SK-N-DZ (cell line): ENCODE measurements around the gene NFATC2IP.
"Not testable (repeated sequence)": the region's sequence is repeated elsewhere in the genome, so short reads cannot be mapped to it uniquely, and the experiment has no call there.

Source experiments
- DNase-seq: peaks from one replicate; pipeline ENCODE4 v3.0.0-alpha.2; 2015; ENCODE audit warnings: low spot score

The NFATC2IP gene

DNA sequence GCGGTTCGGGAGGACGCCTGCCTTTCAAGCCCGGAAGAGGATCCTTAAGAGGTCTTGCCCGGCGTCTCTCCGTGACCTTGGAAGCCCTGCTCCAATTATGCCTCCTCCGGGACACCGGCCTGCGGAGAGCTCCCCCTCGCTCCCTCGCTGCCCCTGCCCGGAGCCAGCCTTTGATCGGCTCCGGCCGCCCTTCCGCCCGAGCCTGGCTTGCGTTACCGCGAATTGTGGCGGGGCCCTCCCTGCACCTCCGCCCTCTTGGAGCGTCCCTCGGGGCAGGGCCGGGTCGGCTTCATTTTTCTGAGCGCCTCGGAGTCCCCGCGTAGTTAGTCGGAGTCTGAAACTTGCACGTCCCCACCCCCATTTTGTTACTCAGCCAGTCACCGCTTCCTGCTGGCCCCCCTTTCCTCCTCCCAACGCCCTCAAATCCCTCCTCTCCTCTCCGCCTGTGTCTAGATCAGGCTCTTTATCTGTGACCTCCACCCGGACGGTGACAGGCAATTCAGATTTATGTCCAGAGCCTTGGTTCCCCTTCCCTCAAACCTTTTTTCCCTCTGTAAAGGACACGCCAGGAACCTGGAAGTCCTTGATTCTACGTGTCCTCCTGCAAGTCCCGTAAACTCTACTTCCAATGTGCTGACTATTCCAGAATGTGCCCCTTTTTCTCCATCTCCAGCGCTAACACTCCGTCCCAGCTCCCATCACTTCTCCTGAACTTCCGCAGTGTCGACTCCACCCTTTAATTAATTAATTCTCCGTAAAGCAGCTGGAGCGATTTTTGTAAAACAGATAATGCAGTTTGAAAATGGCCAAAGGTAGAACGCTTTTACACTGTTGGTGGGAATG lies 25.1 kb upstream of the NFATC2IP start:
- DNase-seq: no peak

DNA sequence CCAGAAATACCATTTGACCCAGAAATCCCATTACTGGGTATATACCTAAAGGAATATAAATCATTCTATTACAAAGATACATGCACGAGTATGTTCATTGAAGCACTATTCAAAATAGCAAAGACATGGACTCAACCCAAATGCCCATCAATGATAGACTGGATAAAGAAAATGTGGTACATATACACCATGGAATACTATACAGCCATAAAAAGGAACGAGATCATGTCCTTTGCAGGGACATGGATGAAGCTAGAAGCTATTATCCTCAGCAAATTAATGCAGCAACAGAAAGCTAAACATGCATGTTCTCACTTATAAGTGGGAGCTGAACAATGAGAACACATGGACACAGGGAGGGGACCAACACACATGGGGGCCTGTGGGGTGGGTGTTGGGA lies 24.5 kb upstream of the NFATC2IP start:
- not testable (repeated sequence) for DNase-seq

DNA sequence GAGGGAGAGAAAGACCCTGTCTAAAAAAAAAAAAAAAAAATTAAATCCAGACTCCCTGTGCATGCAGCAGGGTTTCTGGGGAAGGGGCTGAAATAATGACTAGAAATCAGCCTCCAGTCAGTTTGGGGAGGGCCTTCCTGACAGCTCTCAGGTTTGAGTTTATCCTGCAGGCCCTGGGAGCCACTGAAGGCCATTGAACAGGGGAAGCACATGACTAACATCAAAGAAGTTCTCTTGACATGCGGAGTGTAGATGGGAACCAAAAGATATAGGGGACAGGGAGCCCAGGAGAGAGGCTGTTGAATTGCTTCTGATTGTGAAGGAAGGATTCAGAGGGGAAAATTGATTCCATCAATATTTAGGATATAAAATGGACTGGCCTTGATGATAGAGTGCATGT lies 22.9 kb upstream of the NFATC2IP start:
- DNase-seq: no peak

DNA sequence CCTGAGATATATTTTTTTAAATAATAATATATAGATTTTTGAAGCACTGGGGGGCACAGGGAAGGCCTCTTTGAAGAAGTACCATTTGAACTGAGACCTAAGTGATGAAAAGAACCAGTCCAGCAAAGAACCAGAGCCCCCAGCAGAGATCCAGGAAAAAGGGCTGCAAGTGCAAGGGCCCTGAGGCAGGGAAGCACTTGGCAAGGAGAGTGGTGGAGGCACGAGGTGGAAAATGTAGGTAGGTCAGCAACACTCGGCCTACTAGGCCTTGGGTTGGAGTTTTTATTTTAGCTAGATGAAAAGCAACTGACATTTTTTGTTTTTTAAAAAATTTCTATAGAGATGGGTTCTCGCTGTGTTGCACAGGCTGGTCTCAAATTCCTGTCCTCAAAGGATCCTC lies 20.5 kb upstream of the NFATC2IP start:
- no peak for DNase-seq

DNA sequence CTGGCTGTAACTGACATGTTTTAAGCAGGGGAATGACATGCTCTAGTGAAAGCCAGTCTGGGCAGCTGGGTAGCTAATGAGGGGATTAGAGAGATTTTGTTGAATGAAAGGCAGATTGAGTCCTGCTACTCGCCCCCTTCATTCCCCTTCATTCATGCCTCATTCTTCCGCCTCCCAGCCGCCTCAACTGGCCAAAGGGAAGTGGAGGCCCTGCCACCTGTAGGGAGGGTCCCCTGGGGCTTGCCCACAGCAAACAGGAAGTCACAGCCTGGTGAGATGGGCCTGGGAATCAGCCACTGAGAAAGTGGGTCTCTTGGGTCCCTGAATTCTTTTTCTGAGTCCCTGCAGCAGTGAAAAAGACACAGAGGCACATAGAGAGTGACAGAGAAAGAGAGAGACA lies 20.1 kb upstream of the NFATC2IP start:
- DNase-seq: no peak

DNA sequence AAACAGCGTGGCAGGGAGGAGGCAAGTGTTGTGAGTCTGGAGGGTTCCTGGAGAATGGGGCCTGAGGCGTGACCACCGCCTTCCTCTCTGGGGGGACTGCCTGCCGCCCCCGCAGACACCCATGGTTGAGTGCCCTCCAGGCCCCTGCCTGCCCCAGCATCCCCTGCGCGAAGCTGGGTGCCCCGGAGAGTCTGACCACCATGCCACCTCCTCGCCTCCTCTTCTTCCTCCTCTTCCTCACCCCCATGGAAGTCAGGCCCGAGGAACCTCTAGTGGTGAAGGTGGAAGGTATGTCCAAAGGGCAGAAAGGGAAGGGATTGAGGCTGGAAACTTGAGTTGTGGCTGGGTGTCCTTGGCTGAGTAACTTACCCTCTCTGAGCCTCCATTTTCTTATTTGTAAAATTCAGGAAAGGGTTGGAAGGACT lies 18.9 kb upstream of the NFATC2IP start, which contains the start of gene CD19:
TSS of gene CD19 (plus strand) at position 171 of the 425 bp plus-strand sequence. CDS start at position 201, 30 bp downstream.
- DNase-seq: no peak

DNA sequence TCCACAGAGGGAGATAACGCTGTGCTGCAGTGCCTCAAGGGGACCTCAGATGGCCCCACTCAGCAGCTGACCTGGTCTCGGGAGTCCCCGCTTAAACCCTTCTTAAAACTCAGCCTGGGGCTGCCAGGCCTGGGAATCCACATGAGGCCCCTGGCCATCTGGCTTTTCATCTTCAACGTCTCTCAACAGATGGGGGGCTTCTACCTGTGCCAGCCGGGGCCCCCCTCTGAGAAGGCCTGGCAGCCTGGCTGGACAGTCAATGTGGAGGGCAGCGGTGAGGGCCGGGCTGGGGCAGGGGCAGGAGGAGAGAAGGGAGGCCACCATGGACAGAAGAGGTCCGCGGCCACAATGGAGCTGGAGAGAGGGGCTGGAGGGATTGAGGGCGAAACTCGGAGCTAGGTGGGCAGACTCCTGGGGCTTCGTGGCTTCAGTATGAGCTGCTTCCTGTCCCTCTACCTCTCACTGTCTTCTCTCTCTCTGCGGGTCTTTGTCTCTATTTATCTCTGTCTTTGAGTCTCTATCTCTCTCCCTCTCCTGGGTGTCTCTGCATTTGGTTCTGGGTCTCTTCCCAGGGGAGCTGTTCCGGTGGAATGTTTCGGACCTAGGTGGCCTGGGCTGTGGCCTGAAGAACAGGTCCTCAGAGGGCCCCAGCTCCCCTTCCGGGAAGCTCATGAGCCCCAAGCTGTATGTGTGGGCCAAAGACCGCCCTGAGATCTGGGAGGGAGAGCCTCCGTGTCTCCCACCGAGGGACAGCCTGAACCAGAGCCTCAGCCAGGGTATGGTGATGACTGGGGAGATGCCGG lies 18.2 kb upstream of the NFATC2IP start:
- no peak for DNase-seq

GRCh38 chr16:28933171-28933570 lies 17.6 kb upstream of the NFATC2IP start:
- DNase-seq: no peak

GRCh38 chr16:28935346-28935745 lies 15.4 kb upstream of the NFATC2IP start:
- no peak for DNase-seq

DNA sequence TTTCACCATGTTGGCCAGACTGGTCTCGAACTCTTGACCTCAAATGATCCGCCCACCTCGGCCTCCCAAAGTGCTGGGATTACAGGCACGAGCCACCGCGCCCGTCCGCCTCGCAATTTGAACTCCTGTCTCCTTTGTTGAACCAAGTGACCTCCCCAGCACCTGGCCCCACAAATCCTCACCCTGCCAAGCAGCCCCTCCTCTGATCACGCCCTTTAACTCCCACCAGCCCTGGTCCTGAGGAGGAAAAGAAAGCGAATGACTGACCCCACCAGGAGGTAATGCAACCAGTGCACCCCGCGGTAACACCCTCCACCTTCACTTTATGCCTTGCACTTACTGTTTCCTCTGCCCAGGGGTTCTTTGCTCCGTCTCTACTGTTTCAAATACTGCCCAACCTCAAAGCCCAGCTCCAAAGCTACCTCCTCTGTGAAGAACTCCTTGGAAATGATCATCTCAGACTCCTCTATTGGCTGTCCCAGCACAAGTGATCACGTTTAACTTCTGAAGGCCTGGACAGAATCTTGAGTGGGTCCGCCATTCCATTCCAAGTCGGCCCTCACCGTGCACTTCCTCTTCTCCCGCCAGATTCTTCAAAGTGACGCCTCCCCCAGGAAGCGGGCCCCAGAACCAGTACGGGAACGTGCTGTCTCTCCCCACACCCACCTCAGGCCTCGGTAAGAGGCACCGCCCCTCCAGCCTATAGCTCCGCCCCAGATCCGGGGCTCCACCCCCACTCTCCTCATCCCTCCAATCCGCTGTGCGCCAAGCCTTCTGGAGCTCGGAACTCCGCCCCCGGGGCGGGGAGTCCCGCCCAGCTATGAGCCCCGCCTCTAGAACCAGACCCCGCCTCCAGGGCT lies 14.6 kb upstream of the NFATC2IP start:
- peak; percentile 54 for DNase-seq

DNA sequence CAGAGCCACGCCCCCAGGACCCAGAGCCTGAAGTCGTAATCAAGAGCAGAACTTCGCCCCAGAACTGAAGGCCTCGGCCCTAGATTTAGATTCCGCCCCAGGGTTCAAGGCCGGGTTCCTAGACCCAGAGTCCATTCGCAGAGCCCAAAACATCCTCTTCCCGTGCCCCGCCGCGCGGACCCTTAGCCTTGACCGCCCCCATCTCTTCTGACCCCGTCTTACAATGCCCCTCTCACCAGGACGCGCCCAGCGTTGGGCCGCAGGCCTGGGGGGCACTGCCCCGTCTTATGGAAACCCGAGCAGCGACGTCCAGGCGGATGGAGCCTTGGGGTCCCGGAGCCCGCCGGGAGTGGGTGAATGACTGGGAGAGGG lies 14.0 kb upstream of the NFATC2IP start:
- no peak for DNase-seq

DNA sequence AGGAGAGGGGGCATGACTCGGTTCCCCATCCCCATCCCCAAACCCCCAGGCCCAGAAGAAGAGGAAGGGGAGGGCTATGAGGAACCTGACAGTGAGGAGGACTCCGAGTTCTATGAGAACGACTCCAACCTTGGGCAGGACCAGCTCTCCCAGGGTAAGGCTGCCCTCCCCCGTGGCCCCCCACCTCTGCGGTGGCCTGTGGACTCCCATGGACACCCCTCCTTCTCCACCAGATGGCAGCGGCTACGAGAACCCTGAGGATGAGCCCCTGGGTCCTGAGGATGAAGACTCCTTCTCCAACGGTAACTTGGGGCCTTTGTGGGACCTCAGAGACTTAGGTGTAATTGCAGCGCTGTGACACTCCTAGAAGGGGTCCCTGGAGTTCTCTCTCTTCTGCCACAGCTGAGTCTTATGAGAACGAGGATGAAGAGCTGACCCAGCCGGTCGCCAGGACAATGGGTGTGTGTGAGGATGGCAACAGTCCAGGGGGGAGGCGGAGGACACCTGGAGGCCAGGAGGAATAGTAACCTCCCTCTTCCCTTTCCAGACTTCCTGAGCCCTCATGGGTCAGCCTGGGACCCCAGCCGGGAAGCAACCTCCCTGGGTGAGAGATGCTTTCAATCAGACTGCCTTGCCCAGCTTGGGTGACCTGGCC lies 13.4 kb upstream of the NFATC2IP start:
- DNase-seq: no peak

DNA sequence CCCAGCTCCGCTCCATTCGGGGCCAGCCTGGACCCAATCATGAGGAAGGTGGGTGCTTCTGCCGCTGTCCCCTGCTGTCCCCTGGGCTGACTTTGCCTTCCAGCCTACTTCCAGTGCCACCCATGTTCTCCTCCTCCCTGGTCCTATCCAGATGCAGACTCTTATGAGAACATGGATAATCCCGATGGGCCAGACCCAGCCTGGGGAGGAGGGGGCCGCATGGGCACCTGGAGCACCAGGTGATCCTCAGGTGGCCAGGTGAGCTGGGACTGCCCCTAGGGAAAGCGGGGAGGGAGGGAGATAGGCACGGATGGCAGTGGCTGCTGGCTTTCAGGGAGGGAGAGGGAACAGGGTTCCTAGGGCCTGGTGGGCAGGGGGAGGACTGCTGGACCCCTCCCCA lies 12.0 kb upstream of the NFATC2IP start:
- DNase-seq: no peak

DNA sequence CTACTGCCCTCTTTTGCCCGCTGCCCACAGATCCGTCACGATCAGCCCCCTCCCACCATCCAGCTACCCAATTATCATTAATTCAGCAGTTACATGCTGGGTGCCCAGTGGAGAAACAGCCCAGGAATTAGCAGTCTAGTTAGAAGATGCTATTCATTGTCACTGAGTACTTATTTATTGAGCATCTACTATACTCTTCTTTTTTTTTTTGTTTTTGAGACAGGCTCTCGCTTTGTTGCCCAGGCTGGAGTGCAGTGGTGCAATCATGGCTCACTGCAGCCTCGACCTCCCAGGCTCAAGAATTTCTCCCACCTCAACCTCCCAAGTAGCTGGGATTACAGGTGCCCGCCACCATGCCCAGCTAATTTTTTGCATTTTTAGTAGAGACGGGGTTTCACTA lies 10.9 kb upstream of the NFATC2IP start:
- DNase-seq: not testable (repeated sequence)

DNA sequence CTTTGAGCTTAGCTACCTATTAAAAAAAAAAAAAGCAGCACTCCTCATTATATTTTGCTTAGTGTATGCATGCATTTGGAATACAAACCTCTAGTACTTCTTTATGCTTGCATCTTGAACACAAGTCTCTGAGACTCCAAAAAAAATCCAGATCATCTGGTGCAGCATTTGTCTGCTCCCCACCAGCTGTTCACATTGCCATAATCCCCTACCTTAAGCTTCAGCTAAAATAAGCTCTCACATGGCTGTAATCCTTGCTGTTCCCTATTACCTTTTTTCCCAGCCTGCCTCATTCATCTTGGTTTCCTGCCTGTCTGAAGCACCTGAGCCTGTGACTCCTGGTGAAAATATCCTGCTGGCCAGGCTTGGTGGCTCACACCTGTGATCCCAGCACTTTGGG lies 7.5 kb upstream of the NFATC2IP start:
- no peak for DNase-seq

DNA sequence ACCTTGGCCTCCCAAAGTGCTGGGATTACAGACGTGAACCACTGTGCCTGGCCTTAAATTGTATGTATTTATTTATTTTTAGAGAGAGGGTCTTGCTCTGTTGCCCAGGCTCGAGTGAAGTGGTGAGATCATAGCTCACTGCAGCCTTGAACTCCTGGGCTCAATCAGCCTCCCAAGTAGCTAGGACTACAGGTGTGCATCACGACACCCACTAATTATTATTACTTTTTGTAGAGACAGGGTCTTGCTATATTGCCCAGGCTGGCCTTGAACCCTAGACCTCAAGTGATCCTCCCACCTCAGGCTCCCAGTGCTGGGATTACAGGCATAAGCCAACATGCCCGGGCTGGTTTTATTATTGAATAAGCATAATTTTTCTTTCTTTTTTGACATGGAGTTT lies 4.1 kb upstream of the NFATC2IP start:
- no peak for DNase-seq

GRCh38 chr16:28951410-28951943 lies 740 bp downstream of the NFATC2IP start:
- no peak for DNase-seq

DNA sequence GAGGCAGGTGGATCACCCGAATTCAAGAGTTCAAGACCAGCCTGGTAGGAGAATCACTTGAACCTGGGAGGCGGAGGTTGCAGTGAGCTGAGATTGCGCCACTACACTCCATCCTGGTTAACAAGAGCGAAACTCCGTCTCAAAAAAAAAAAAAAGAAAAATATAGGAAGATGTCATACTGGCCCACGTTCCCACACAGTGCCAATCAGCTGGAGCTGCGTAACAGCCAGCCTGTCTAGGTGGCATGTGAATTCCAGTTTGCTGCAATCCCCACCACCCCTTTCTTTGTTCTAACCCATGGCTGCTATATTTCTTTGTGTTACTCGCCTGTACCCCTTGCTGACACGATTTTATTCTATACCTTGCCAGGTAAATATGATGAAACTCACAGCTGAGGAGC lies 7.5 kb downstream of the NFATC2IP start:
- no peak for DNase-seq

DNA sequence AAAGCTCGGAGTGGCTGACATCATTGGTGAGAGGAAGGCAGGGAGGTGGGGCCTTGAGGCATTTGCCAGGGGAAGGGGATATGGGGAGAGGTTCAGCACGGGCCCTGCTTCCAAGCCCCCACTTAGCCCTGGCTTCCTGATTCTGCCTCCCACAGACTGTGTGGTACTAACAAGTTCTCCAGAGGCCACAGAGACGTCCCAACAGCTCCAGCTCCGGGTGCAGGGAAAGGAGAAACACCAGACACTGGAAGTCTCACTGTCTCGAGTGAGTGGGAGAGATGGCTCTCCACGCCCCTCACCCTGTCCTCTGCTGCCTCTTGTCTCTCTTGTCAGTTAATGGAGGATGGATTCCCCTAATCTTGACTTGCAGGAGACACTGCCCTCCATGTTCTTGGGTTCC lies 8.1 kb downstream of the NFATC2IP start:
- DNase-seq: no peak

DNA sequence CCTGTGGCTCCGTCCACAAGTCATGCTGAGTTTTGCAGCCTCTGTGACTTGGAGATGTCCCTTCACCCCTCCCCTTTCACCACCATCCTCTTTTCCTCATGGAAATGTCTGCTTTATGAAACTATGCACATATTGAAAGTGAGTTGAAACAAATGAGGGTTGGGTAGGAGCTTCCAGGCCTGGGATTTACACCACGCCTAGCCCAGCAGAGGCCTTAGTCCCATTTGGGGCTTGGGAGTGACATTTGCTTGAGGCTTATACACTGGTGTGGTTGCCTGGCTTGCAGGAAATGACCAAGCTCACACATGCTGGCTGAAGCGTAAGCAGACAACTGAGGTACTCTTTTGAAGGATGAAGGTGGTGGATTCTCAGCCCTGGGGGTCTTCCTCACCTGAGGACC lies 13.3 kb downstream of the NFATC2IP start:
- DNase-seq: no peak

DNA sequence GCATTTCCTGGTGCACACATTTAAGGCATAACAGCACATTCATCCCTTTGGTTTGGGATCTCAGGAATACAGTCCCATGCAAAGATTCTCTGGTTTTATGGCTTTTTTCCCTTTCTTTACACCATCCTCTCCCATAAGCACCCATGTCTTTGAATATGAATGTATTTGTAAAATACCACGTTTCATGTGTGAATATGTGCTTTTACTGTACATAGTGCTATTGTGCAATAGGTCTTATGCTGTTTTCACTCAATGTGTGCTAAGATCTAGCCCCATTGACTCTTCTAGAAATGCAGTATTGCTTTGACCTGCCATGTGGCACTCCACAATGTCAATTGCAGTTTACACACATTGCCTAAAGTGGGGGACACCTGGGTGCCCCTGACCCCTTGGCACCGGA lies 13.8 kb downstream of the NFATC2IP start:
- DNase-seq: no peak
